HG02852 (cell line): ENCODE data around the gene BBS5.
"Not testable (repeated sequence)": the region's sequence is repeated elsewhere in the genome, so short reads cannot be mapped to it uniquely, and the experiment has no call there.

Source experiments
- ATAC-seq: cut with Tn5 transposase; IDR thresholded peaks from one replicate; pipeline ENCODE4 v1.9.1; 2021; ENCODE audit warnings: mild to moderate bottlenecking, moderate library complexity; ENCODE audit not compliant: unreplicated experiment

BBS5 gene

GRCh38 chr2:169479257-169480078, at the start of gene BBS5:
Gene BBS5 (plus strand): TSS chr2:169479494. CDS start chr2:169479554, 60 bp downstream.
- peak; percentile 98 for ATAC-seq

- ATAC-seq, result not testable (repeated sequence)
Observed at GRCh38 chr2:169431772-169432171, 47.5 kb upstream of the BBS5 start.

- not testable (repeated sequence) for ATAC-seq
Observed at GRCh38 chr2:169434236-169434635, 45.1 kb upstream of the BBS5 start.

GRCh38 chr2:169438466-169439072, 40.7 kb upstream of the BBS5 start:
- ATAC-seq, result no peak

- ATAC-seq, result no peak
Observed at GRCh38 chr2:169439900-169440299, 39.4 kb upstream of the BBS5 start.

GRCh38 chr2:169446452-169446851, 32.8 kb upstream of the BBS5 start:
- no peak for ATAC-seq

DNA sequence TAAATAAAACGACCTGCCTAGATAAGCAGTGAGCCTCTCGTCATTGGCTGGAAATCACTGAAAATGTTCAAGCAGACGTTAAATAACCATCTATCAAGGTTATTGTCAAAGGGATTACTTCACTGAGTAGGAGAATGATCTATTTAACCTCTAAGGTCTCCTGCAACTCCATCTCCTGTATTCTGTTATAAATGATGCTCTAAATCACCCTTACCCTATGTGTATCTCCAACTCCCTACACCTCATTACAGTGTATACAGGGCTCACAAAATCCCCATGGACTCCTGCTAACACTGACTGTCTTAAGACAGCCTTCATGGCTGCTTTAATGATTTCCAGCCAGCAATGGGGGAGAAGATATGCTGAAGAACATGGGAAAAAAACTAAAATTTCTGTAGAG, 31.0 kb upstream of the BBS5 start:
- no peak for ATAC-seq

DNA sequence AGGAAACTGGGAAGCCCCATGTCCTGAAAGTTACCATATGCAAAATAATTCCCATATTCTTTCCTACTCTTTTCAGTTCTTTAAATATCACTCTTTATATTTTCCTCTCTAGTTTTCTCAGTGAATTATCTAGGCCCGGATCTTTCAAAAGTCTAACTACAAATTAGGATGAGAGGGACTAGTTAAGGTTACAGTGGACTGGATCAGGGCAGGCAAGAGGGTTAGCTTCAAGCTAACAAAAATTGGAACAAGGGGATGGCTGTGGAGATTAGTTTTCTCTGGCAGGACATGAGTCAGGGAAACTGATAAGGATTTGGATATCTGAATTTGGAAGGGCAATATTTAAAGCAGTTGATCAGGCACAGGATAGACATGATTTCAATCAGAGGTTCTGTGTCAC, 30.4 kb upstream of the BBS5 start:
- ATAC-seq, result no peak

DNA sequence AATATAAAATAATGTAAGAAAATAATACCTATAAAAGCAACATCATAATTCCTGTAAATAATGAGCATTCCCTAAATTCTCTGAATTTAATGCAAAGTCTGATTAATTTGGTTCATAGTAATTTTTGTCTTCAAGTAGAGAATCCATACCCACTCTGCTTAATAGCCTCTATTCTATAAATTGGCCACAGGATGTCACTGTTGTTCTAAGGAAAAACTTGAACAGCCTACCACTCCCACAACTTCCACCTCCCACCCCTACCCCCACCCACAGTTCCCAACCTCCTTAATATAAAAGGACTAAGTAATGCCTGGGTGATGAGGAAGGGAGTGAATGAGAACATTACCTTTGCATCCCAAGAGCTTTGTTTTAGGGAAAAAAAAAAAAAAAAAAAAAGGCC, 27.2 kb upstream of the BBS5 start:
- ATAC-seq, result no peak

DNA sequence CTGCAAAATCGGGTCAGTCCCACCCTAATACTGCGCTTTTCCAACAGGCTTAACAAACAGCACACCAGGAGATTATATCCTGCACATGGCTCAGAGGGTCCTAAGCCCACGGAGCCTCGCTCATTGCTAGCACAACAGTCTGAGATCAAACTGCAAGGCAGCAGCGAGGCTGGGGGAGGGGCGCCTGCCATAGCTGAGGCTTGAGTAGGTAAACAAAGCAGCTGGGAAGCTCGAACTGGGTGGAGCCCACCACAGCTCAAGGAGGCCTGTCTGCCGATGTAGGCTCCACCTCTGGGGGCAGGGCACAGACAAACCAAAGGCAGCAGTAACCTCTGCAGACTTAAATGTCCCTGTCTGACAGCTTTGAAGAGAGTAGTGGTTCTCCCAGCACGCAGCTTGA, 26.2 kb upstream of the BBS5 start:
- ATAC-seq, result not testable (repeated sequence)

GRCh38 chr2:169461143-169461542, 18.2 kb upstream of the BBS5 start:
- no peak for ATAC-seq

DNA sequence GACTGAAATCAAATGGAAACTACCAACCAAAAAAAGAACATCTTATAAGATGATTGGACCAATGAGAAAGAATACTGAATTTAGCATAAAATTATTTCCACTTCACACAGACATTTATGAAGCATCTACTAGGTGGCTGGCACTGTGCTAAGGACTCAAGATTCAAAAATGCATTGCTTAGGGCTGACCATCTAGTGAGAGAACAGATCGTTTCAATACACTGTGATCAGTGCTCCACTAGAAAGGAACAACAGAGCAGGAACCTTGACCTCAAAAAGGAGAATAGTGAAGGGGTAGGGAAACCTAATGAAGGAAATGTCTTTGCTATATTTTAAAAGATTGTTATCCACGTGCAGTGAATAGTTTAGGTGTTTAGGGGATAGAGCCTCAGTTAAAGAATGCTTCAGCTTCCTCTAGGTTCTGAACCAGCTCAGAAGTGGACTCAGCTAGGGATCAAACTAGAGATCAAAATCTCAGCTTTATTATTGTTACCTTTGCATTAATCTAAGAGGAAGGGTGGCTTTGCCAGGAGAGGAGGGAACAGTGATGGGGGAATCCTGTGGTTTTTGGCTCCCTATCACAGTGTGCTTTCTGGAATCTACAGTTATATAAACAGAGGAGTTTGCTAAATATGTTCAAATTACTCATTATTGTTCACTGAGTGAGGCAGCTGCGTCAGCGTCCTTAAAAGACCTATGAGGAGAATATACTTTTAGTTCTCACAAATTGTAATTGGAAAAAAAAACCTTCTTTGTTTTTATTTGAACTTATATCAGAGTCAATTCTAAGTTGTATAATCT, 16.2 kb upstream of the BBS5 start:
- no peak for ATAC-seq

GRCh38 chr2:169464466-169464865, 14.8 kb upstream of the BBS5 start:
- no peak for ATAC-seq

GRCh38 chr2:169464882-169465281, 14.4 kb upstream of the BBS5 start:
- ATAC-seq, result no peak

GRCh38 chr2:169468841-169469240, 10.5 kb upstream of the BBS5 start:
- ATAC-seq, result no peak

DNA sequence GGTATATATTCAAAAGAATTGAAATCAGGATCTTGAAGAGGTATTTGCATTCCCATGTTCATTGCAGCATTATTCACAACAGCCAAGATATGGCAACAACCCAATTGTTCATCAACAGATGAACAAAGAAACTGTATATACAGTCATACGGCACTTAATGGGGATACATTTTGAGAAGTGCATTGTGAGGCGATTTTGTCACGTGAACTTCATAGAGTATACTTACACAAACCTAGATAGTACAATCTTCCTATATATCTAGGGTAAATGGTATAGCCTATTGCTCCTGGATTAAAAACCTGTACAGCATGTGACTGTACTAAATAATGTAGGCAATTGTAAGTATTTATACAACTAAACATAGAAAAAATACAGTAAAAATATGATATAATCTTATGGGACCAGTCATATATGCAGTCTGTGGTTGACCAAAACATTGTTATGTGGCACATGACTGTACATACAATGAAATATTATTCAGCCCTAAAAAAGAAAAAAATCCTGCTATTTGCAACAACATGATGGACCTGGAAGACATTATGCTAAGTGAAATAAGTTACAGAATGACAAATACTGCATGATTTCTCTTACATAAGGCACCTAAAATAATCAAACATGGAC, 9.2 kb upstream of the BBS5 start:
- no peak for ATAC-seq

- no peak for ATAC-seq
Observed at GRCh38 chr2:169472249-169472648, 7.0 kb upstream of the BBS5 start.

DNA sequence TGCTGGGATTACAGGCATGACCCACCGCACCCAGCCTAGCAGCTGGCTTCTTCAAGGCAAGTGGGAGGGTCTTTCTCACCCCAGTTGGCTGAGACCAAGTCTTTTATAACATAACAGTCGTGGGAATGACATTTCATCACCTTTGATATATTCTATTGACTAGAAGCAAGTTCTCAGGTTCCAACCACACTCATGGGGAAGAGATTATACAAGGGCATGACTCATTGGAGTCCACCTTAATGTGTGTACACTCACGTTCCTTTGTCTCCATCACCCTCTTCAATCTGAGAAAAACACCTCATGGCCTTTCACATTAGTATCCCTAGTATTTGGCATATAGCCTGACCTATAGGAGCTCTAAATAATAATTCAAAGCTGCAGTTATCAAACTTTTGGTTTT, 2.8 kb upstream of the BBS5 start:
- no peak for ATAC-seq

DNA sequence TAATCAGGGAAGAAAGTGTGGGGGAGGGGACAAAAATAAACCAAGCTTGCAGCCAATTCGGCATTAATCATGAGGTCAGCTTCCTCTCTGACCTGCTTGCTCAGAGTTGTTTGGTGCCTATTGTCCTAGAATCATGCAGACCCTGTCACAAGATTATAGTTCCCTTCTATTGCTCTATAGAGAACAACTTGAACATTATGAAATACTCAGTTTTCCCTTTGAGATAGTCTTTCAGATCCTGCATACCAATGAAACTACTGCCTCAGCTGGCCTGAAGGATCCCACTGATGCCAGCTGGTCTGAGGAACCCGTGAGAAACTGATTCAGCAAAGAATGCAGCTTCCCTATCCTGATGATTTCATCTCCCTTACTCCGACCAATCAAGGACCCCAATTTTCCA, 955 bp upstream of the BBS5 start:
- no peak for ATAC-seq

DNA sequence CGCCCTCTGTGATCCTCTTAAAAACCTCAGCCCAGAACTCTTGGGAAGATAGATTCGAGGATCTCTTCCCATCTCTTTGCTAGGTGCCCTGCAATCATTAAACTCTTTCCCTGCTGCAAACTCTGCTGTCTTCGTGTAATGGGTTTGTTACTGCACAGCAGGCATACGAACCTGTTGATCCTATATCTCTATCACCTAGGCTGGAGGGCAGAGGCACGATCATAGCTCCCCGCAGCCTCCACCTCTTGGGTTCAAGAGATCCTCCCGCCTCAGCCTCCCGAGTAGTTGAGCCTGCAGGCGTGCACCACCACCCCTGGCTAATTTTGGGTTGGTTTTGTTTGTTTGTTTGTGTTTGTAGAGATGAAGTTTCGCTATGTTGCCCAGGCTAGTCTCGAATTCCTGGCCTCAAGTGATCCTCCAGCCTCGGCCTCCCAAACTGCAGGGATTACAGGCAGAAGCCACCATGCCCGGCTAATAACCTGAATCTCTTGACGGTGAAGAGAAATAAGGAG, 493 bp upstream of the BBS5 start:
- ATAC-seq, result no peak

- ATAC-seq, result no peak
Observed at GRCh38 chr2:169480079-169480465, 778 bp downstream of the BBS5 start.
